Measurements from ENCODE around the gene DUSP8.

DNA sequence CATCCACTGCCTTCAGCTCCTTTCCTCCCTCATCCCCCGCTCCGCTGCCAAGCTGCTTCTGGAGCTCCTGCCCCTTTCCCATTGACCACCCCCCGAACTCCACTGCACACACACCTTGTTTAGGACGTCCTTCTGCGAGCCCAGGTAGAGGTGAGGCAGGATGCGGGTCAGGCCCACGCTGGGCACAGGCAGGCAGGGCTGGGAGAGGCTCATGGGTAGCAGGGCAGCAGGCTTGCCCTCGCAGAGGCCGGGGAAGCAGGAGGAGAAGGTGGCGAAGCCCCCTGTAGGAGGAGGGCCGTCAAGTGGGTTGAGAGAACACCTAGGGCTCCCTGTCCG is 13.3 kb downstream of the DUSP8 start:
- no peak for TF ChIP-seq POLR2A (IDR thresholded peaks at IDR 0.05; ENCODE audit: low read length)
- no peak for TF ChIP-seq GATA1 (IDR thresholded peaks at IDR 0.05; ENCODE audit: low read depth, low read length)
